Effector memory CD4-positive, alpha-beta T cell (primary cell): ENCODE results near the gene SEPTIN1.

Experiments used
- DNase-seq, 3 donors: peaks; one replicate each; pipeline ENCODE4 v3.0.0-alpha.2; 2020
- H3K27ac ChIP-seq: 2 replicates; pipeline ENCODE4 v1.7.0; 2013; ENCODE audit warnings: mild to moderate bottlenecking, low read length, moderate library complexity; ENCODE audit not compliant: insufficient read depth, poor library complexity, severe bottlenecking
- H3K27me3 ChIP-seq: replicated peaks from 2 replicates; pipeline ENCODE4 v1.7.0; 2013; ENCODE audit warnings: mild to moderate bottlenecking, low read length; ENCODE audit not compliant: insufficient read depth, control insufficient read depth, poor library complexity, severe bottlenecking
- H3K36me3 ChIP-seq: 2 replicates; pipeline ENCODE4 v1.7.0; 2013; ENCODE audit warnings: mild to moderate bottlenecking, low read length, moderate library complexity; ENCODE audit not compliant: control insufficient read depth, insufficient read depth
- H3K4me1 ChIP-seq: 2 replicates; pipeline ENCODE4 v1.7.0; 2013; ENCODE audit warnings: low read length, mild to moderate bottlenecking; ENCODE audit not compliant: control insufficient read depth, insufficient read depth, poor library complexity, severe bottlenecking
- H3K4me3 ChIP-seq: 2 replicates; pipeline ENCODE4 v1.7.0; 2013; ENCODE audit warnings: low read length, low read depth, mild to moderate bottlenecking; ENCODE audit not compliant: insufficient read depth, poor library complexity, severe bottlenecking
- H3K9me3 ChIP-seq: 2 replicates; pipeline ENCODE4 v1.7.0; 2013; ENCODE audit warnings: mild to moderate bottlenecking, low read length, moderate library complexity; ENCODE audit not compliant: control insufficient read depth

Gene SEPTIN1

DNA sequence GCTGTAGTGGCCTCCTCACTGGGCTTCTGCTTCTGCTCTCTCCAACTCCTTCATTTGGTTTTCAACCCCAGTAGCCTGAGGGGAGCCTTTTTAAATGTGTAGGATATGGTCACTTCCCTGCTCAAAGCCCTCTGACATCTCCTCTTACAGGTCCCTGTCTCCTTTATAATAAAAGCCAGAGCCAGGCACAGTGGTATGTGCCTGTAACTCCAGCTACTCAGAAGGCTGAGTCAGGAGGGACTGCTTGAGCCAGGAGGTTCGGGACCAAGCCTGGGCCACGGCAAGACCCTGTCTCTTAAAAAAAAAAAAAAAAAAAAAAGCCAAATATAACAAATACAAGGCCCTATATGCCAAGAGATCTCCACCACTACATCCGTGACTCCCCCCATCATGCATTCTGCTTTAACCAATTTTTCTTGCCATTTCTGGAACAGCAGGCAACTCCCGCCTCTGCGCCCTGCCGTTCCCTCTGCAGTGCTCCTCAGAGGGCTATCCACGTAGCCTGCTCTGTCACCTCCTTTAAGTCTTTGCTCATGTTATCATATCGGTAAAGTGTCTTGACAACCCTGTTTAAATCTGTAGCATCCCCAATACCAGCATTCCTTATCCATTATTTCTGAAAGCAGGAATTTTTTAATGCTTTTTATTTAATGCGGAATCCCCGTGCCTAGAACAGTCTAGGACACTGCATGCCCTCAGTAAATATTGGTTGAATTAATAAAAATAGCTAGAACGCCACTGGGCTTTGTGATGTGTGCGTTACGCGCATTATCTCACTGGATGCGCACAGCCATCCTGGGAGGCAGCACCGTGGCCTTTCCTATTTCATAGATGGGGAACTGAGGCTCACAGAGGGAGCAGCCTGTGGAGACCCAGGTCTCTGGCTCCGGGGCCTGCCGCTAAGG is 34.5 kb upstream of the SEPTIN1 start:
- H3K36me3 ChIP-seq: peaks cover 4% of the 10 kb centered on the region
- peaks cover 10% of the 10 kb centered on the region for H3K4me1 ChIP-seq
- H3K4me3 ChIP-seq: peak overlapping the region; percentile 78
- H3K9me3 ChIP-seq: no peaks in the 10 kb centered on the region
- no peak for DNase-seq
- peak overlapping the region; percentile 68 for H3K27ac ChIP-seq
- H3K27me3 ChIP-seq: no peaks in the 10 kb centered on the region

DNA sequence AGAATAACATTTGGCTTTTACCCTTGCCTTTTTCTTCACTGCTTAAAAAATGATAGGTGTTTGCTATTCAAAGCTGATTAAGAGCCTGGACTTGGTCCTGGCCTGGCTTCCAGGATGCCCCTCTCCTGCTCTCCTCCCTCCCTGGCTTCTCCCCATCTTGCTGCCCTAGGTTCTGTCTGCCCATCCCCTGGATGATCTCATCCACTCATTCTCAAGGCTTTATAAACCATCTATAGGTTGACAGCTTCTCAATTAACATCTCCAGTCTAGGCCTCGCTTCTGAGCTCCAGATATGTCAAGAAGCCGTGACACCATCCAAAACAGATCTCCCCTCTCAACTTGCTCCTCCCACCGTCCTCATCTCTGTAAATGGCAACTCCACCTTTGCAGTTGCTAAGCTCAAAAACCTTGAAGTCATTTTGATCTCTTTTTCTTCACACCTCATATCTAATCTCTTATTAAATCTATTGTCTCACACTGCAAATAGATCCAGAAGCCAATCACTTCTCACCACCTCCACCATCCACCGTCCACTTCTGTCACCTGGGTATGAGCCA is 33.8 kb upstream of the SEPTIN1 start:
- H3K36me3 ChIP-seq: peaks cover 3% of the 10 kb centered on the region
- H3K27me3 ChIP-seq: no peaks in the 10 kb centered on the region
- H3K9me3 ChIP-seq: no peaks in the 10 kb centered on the region
- H3K4me1 ChIP-seq: peaks cover 10% of the 10 kb centered on the region
- DNase-seq: no peak
- H3K4me3 ChIP-seq: no peak overlapping the region
- no peak overlapping the region for H3K27ac ChIP-seq

DNA sequence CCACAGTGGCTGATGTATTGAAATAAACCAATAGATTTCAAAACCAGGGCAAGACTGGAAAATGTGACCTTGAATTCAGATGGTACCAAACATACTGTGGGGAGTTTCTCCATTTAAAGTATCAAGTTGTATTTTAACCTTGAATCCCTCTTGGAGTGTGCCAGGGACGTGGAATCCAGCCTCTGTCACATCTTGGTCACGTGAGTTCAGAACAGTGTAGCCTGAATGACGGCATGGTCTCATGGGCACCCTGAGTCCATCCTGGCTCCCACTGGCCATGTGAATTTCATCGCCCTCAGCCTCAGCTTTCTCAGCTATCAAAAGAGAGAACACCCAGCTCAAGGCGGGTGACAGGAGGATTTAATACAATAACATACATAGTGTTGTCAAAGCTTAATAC is 31.8 kb upstream of the SEPTIN1 start:
- no peaks in the 10 kb centered on the region for H3K27me3 ChIP-seq
- H3K36me3 ChIP-seq: no peaks in the 10 kb centered on the region
- H3K4me1 ChIP-seq: peaks cover 13% of the 10 kb centered on the region
- H3K4me3 ChIP-seq: no peak overlapping the region
- DNase-seq: no peak
- H3K27ac ChIP-seq: no peak overlapping the region
- no peaks in the 10 kb centered on the region for H3K9me3 ChIP-seq

DNA sequence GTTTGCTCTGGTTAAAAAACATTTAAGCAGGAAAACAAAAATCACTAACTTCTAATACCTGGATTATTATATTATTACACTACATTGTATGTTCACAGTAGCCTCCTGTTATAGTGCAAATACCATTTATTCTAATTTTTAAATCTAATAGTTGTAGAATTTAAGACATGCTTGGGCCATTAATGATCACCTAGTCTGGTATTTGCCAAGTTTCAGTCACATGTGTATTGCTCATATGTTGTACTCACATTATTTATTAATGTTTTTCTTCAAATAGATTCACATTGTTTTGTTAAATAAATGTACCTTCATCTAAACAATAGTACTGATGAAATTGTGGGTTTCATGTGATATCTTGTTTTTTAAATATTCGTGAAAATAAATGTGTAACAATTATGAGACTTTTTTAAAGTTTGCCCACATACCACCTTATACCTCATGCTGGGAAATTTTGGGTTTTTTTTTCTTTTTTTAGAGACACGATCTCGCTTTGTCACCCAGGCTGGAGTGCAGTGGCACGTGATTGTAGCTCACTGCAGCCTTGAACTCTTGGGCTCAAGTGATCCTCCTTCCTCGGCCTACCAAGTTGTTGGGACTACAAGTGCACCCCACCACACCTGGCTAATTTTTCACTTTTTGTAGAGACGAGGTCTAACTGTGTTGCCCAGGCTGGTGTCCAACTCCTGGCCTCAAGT is 30.9 kb upstream of the SEPTIN1 start:
- DNase-seq: no peak
- H3K4me1 ChIP-seq: peaks cover 12% of the 10 kb centered on the region
- no peaks in the 10 kb centered on the region for H3K36me3 ChIP-seq
- H3K9me3 ChIP-seq: no peaks in the 10 kb centered on the region
- H3K27ac ChIP-seq: no peak overlapping the region
- H3K27me3 ChIP-seq: no peaks in the 10 kb centered on the region
- H3K4me3 ChIP-seq: no peak overlapping the region

DNA sequence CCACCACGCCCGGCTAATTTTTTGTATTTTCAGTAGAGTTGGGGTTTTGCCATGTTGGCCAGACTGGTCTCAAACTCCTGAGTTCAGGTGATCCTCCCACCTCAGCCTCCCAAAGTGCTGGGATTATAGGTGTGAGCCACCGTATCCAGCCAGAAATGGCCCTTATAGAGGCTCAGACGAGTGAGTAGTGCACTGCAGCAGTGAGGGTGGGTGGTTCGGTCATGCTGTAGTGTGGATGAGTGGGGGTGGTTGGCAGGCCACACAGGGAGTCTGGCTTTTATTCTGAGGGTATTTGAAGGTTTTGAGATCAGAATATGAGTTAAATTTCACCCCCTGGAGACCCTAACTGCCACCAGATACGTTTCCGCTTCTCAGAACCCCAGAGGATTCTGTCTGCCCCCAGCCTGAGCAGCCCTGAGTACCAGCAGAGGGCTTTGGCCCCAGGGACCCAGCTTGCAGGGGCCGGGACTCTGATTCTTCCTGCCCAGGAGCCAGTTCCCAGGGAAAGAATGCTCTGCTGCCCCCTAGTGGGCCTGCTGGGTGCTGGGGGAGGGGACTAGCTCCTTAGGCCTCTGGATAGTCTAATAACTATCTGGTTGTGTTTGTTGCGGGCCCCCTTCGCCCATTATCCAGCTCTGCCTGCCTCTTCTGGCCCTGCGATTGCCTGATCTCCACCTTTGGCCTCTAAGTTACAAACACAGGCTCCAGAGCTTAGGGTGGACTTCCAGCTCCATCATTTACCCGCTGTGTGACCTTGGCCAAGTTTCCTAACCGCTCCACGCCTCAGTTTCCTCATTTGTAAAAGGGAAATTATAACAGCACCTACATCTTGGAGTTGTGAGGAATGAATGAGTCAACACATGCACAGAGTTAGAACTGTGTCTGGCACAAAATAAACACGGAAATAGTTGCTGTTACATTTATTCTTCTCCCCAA is 27.0 kb upstream of the SEPTIN1 start:
- no peak overlapping the region for H3K4me3 ChIP-seq
- peak; percentile 82 to 88 (median 86) for DNase-seq
- no peak overlapping the region for H3K27ac ChIP-seq

DNA sequence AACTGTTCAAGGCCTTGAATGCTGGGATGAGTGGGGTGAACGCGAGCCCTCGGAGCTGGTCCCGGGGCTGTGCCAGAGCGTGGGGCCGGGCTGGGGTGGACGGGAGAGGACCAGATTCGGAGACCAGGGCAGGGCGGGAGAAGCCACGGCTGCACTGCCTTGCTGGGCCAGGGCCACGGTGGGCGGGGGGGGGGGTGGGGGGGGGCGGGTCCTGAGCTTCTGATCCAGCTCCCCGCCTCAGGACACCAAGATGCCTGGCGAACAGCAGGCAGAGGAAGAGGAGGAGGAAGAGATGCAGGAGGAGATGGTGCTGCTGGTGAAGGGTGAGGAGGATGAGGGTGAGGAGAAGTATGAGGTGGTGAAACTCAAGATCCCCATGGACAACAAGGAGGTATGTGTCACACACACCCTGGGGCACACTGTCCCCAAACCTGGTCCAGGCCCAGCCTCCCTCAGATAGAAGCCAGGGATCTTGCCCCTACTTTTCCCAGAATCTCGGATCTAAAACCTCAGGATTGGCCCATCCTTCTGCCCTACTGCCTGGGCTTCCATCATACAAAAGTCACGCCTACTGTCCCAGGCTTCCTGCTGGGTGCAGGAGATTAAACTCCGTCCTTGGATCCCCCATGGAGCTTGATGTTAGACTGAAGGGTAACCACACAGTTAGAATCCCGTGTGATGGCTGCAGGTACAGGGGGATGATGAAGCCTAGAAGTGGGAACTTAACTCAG is 25.6 kb upstream of the SEPTIN1 start:
- no peak for DNase-seq
- Histone ChIP-seq H3K4me3 (peak overlapping the region; percentile 77), H3K4me1 (peaks cover 18% of the 10 kb centered on the region)

More for the DNA sequence above, 27.0 kb upstream of the SEPTIN1 start:
- Histone ChIP-seq H3K27me3 (no peaks in the 10 kb centered on the region), H3K9me3 (no peaks in the 10 kb centered on the region), H3K4me1 (peaks cover 18% of the 10 kb centered on the region), H3K36me3 (no peaks in the 10 kb centered on the region)

DNA sequence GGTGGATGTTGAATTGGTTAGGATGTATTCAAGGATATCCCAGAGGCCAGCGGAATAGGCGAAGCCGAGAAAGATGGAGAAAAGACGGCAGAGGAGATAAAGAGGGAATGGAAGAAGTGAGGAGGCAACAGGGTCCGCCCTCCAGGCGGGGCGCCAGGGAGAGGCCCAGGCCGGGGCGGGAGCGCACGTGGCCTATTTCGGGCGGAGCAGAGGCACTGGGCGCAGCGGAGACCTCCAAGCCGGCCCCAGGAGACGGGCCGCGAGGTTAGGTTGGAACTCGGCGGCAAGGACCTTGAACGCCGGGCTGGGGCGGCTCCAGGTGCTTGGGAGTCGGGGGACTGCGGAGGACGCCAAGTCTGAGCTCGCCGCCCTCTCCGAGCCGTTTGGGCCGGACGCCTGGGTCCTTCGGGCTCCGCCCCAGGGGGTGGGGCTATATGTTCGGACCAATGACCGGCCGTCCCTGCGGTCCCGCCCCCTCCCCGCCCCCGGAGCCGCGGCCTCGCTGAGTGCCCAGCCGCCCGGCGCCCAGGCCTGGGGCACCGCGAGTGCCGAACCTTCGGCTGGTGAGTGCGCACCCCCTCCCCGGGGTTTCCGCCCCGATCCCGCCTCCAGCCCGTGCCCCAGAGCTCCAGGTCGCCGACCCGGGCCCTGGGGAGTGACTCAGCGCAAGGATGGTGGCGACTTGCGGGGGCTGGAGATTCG is 24.9 kb upstream of the SEPTIN1 start, which contains the start of gene ZNF771:
Gene ZNF771 (plus strand): TSS at position 505 of the 702 bp plus-strand sequence. CDS start 448 bp downstream, outside the sequence.
- no peaks in the 10 kb centered on the region for H3K27me3 ChIP-seq
- peak within 1 kb of the TSS; percentile 77 for H3K4me3 ChIP-seq
- peak; percentile 80 to 88 (median 83) for DNase-seq
- peak within 1 kb of the TSS; percentile 51 for H3K27ac ChIP-seq
- H3K36me3 ChIP-seq: no peaks in the 10 kb centered on the region
- peaks cover 18% of the 10 kb centered on the region for H3K4me1 ChIP-seq
- H3K9me3 ChIP-seq: no peaks in the 10 kb centered on the region

More for the DNA sequence above, 25.6 kb upstream of the SEPTIN1 start:
- H3K9me3 ChIP-seq: no peaks in the 10 kb centered on the region
- H3K27ac ChIP-seq: peak overlapping the region; percentile 51
- no peaks in the 10 kb centered on the region for H3K27me3 ChIP-seq
- no peaks in the 10 kb centered on the region for H3K36me3 ChIP-seq

DNA sequence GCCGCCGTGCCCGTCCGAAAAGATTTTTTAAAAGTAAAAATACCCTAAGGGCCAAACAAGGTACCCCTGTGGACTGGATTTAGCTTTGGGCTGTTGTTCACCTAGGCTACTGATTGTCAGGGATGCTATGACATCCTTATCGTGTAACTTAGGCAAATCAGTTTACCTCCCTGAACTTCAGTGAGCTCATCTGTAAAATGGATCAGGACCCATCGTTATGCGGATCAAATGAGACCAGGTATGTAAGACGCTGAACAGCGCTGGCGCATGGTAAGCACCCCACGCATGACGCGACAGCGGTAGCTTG is 24.4 kb upstream of the SEPTIN1 start:
- Histone ChIP-seq H3K36me3 (no peaks in the 10 kb centered on the region), H3K4me3 (peak overlapping the region; percentile 77), H3K27me3 (no peaks in the 10 kb centered on the region), H3K9me3 (no peaks in the 10 kb centered on the region), H3K27ac (peak overlapping the region; percentile 51), H3K4me1 (peaks cover 18% of the 10 kb centered on the region)
- no peak for DNase-seq
